ENCODE data around the gene ZBTB20.

- no peak for TF ChIP-seq CTCF (IDR thresholded peaks at IDR 0.05; ENCODE audit: insufficient read depth, low read length)
- no peak for TF ChIP-seq REST (IDR thresholded peaks at IDR 0.05; ENCODE audit: insufficient replicate concordance, low read depth)
- TF ChIP-seq POLR2AphosphoS5 (IDR thresholded peaks at IDR 0.05; ENCODE audit: low read depth), result no peak
- TF ChIP-seq SPI1 (IDR thresholded peaks at IDR 0.05; ENCODE audit: borderline replicate concordance, low read depth), result no peak
- TF ChIP-seq GABPA (IDR thresholded peaks at IDR 0.05; ENCODE audit: low read depth), result no peak
Measured at GRCh38 chr3:114569186-114569585, 577.9 kb downstream of the ZBTB20 start.
